Measurements from ENCODE around the gene NMU.
"Not testable (repeated sequence)": the region's sequence is repeated elsewhere in the genome, so short reads cannot be mapped to it uniquely, and the experiment has no call there.

The NMU gene

DNA sequence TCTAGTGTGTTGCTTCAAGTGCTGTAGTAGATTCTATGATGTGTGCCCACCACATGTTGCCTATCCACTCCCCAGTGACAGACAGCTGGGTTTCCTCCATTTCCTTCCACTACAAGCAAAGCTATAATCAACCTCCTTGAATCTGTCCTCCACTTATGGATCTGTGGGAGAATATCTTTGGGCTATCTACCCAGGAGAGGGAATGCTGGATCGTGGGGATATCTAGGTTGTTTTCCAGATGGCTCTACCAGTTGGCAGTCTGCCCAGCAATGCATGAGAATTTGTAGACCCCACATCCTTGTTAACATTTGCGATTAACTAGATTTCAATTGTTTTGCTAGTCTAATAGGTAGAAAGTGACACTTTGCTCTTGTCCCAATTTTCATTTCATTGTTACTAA, 10.3 kb downstream of the NMU start:
- DNase-seq (ENCODE audit: low read depth in 4 of 4, low spot score in 1 of 4) = no peak

DNA sequence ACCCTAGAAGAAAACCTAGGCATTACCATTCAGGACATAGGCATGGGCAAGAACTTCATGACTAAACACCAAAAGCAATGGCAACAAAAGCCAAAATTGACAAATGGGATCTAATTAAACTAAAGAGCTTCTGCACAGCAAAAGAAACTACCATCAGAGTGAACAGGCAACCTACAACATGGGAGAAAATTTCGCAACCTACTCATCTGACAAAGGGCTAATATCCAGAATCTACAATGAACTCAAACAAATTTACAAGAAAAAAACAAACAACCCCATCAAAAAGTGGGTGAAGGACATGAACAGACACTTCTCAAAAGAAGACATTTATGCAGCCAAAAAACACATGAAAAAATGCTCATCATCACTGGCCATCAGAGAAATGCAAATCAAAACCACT, 12.0 kb downstream of the NMU start:
- DNase-seq (ENCODE audit: low read depth in 4 of 4, low spot score in 1 of 4) = not testable (repeated sequence)

DNA sequence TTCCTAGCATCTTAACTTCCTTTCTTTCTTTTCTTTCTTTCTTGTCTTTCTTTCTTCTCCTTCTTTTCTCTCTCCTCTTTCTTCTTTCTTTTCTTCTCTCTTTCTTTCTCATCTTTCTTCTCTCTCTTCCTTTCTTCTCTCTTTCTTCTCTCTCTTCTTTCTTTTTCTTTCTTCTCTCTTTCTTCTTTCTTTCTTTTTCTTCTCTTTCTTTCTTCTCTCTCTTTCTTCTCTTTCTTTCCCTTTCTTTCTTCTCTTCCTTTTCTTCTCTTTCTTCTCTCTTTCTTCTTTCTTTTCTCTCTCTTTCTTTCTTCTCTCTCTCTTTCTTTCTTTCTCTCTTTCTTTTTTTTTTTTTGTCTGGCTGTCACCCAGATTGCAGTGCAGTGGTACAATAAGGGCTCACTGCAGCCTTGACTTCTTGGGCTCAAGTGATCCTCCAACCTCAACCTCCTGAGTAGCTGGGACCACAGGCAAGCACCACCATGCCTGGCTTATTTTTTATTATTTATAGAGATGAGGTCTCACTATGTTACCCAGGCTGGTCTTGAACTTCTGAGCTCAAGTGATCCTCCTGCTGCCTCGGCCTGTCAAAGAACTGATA, 17.5 kb downstream of the NMU start:
- no peak for DNase-seq (ENCODE audit: low read depth in 4 of 4, low spot score in 1 of 4)

DNA sequence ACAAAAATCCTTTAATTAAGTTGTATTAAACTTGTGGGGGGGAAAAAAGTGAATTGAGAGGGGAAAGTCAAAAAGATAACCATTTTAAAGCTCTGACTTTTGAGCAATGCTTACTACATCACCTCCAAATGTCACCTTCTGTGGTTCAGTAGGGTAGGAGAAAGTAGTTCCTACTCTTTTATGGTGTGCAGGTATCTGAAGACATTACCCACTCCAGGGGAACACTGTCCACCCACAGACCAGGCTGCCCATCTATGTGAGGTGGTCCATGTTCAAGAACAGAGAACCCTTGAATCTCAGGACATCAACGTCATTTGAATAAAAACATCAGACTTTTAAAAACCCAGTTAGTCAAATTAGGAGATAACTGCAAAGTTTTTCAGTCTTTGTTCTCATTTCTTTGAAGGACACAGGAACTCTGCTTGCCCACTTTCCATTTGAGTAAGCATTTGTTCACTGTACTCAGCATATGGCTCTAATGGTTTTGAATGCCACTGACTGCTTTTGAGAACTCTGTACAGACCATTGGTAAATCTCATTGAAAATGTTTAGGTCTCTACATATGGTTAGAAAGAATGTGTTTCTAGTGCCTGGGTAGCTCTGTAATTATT, 18.4 kb downstream of the NMU start:
- no peak for DNase-seq (ENCODE audit: low read depth in 4 of 4, low spot score in 1 of 4)

DNA sequence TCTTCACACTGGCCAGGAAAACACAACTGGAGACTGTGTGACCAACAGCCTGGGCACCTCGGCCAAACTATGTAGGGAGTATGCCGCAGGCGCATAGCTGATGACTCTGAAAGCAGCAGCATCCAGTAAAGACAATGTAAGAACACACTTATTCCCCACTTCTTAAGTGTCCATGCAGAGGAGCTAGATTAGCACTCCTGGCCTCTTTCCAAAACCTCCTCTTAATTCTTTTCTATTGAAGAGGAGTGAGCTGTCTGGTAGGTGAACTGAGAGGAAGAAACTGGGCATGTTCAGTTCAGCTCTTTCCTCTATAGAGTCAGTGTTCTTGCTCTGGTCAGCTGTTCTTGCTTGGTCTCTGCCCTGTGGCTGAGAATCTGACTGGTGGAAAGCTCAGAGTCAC, 21.1 kb downstream of the NMU start:
- DNase-seq (ENCODE audit: low read depth in 4 of 4, low spot score in 1 of 4) = no peak

DNA sequence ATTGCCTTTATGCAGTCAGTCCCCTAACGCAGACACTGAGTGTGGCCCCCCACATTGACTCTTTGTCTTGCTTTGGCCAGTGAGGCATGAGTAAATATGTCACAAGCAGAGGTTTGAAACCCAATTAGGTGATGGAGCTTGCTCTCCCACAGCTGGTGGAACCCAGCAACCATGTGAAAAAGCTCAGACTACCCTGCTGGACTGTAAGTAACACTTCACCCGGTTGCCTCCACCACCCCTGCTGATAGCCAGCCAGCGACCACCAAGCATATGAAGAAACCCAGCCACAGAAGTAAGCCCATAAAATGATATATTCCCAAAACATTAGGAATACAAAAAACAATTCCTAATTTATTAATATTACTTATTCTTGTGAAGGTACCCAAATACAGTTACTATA, 22.5 kb downstream of the NMU start:
- DNase-seq (ENCODE audit: low read depth in 4 of 4, low spot score in 1 of 4) = no peak

DNA sequence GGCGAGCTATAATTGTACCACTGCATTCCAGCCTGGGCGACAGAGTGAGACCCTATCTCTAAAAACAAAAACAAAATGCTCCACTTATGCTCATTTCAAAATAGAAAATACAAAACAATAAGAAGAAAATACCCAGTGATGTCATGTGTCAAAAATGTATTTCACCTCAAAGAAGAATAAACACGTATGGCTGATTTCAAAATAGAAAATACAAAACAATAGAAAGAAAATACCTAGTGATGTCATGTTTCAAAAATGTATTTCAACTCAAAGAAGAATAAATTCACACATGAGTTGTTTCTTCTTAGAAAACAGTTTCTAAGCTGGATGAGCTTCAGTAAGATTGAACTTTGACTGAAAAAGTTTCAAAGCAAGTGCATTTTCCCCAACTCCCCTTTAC, 23.8 kb downstream of the NMU start:
- DNase-seq (ENCODE audit: low read depth in 4 of 4, low spot score in 1 of 4) = no peak

DNA sequence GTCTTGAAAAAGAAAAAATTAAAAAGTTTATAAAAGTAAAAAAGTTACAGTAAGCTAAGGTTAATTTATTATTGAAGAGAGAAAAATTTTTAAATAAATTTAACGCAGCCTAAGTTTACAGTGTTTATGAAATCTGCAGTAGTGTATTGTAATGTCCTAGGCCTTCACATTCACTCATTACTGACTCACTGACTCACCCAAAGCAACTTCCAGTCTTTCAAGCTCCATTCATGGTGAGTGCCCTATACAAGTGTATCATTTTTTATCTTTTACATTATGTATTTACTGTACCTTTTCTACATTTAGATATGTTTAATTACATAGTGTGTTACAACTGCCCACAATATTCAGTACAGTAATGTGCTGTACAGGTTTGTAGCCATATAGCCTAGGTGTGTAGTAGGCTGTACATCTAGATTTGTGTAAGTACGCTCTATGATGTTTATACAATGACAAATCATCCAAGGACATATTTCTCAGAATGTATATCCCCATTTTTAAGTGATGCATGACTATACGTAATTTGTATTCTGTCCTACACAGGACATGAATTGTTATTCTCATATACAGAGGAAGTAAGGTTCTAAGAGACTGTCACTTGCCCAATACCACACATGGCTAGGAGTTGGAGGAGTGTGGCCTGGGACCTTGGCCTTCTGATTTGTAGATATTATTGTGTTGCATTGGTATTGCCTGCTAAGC, 24.6 kb downstream of the NMU start:
- DNase-seq (ENCODE audit: low read depth in 4 of 4, low spot score in 1 of 4) = no peak

DNA sequence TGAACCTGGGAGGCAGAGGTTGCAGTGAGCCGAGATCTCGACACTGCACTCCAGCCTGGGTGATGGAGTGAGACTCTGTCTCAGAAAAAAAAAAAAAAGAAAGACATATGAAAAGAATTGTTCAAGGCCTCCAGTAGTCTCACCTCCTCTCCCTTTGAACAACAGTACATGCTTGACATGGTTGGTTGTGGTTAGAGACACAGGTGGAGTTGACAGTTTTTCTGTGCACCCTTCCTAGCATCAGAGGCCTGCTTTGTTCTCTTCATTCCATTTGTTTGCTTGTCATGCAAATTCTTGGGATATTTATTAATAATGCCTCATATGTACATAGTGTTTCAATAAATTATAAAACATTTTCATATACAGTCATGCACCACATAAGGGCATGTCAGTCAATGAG, 25.7 kb downstream of the NMU start:
- DNase-seq (ENCODE audit: low read depth in 4 of 4, low spot score in 1 of 4) = no peak

DNA sequence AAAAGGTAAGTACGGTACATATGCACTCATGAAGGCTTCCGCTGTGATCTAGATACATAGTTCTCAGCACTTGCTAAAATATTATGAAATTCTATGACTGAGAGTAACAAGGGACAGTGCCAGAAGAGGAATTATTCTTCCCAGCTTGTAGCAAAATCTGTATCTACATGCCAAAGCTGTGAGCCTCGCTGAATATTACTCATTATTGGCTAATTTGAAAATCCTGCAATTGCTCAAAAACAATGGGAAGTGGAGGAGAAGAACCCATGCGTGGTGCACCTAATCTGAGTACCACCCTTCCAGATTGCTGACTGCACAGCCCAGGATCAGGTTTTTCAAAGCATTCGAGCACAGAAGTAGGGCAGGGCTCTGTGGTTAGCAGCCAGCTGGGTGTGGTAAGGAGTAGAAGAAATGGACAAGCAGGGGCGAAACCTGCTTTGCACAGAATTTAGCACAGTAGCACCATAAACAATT, 26.7 kb downstream of the NMU start:
- DNase-seq (ENCODE audit: low read depth in 4 of 4, low spot score in 1 of 4) = no peak

DNA sequence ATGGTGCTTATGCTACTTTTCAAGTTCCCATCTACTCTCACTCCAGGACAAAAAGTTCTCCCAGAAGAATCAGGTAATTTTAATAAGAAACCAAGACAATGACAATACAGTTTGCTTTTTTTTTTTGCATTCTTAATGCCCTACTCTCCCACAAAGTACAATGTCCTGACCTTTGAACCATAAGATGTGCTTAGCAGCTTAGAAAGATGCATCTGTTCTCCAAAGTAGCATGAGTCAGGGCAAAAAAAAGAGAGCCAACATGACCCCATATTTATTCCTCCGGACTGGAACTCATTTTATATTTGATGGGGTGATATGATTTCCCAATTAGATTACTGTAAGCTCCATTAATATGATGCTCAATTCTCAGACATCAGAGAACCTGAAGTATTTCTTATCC, 27.5 kb downstream of the NMU start:
- no peak for DNase-seq (ENCODE audit: low read depth in 4 of 4, low spot score in 1 of 4)

DNA sequence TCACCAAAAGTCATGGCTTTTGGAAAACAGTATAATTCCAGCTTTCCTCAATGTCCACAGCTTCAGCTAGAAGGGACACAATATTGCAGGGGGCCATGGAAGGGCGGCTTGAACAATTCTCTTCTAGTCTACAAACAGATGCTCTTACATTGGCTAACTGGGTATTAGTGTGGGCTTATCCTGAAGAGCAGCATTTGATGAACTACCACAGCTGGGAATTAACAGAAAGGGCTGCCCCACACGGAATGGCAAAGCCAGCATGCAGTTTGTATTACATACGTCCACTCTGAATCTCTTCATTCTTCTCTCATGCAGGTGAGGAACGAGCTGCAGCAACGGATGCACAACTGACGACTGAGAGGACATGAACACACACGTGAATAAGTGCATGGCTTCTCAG, 31.1 kb downstream of the NMU start:
- DNase-seq (ENCODE audit: low read depth in 4 of 4, low spot score in 1 of 4) = no peak

DNA sequence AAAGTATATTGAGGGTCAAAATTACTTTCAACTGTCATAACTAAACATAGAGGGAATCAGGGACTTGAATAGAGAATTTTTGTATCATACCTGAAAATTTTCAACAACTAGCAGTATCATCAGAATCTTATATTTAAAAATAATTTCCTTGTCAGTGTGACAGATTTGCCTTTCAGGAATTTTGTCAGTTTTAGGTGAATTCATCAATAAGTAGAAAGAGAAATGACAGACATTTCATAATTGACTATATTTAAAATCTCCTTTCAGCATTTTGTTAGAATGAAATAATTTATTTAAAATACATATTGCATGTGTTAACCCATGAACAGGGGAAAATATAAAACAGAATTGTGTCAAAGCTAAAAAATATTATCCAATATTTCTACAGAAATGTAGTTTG, 35.5 kb downstream of the NMU start:
- no peak for DNase-seq (ENCODE audit: low read depth in 4 of 4, low spot score in 1 of 4)

DNA sequence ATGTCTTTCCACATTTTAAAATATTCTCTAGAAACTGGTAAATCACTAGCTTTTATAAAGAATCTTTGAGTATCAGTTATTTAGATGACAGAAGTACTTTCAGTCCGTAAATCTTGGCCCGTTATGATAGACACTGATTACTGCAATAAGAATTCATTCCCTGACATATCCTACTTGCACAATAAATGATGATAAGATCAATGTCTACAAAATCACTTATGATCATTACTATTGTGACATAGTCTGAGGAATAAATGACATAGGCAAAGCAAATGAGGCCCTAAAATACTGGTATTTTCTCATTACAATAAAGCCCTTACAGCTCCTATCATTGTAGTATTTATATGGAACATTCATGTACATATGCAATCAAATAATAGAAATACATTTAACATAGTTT, 37.5 kb downstream of the NMU start:
- DNase-seq (ENCODE audit: low read depth in 4 of 4, low spot score in 1 of 4) = no peak

DNA sequence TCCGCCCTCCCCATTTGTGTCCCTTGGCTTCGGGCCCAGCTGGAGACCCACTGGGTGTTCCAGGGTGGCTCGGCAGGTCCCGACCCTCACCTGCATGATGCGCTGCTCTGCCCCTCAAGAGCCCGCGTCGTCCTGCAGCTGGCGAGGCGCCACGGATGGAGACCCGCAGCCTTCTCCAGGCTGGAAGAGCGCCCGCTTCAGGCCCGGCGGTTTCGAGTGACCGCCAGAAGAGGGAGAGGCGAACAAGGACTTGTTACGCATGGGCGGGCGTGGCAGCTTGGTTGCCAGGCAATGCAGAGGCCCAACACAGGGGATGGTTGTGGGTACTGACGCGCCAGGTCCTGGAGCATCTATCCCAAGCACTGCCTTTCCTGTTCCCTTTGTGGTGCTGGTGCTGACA, 44.1 kb downstream of the NMU start, which contains the start of gene PDCL2:
Gene PDCL2, minus strand, starts transcription at position 232 of the 400 bp plus-strand sequence. Its CDS starts 136 bp downstream, at position 96.
- DNase-seq (ENCODE audit: low read depth in 4 of 4, low spot score in 1 of 4) = no peak

DNA sequence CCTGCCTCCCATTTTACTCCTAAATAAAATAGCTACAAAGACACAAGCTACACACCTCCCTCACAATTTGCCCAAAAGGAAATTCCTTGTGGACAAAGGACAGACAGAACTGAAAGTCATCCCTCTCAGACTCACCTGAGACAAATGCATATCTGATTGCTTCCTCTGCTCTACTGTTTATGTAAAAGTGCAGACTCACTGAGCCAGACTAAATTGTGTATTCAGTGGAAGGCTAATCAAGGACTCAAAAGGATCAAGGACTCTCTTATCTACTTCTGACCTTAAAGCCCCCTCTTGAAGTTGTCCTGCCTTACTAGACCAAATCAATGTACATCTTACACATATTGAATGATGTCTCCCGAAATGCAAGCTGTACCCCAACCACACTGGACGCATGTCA, 47.9 kb downstream of the NMU start:
- DNase-seq (ENCODE audit: low read depth in 4 of 4, low spot score in 1 of 4) = no peak

DNA sequence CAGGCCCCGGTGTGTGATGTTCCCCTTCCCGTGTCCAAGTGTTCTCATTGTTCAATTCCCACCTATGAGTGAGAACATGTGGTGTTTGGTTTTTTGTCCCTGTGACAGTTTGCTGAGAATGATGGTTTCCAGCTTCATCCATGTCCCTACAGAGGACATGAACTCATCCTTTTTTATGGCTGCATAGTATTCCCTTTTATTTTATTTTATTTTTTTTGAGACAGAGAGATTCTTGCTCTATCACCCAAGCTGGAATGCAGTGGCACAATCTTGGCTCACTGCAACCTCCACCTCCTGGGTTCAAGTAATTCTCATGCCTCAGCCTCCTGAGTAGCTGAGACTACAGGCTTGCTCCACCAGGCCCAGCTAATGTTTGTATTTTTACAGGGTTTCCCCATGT, 53.3 kb downstream of the NMU start:
- DNase-seq (ENCODE audit: low read depth in 4 of 4, low spot score in 1 of 4) = not testable (repeated sequence)

DNA sequence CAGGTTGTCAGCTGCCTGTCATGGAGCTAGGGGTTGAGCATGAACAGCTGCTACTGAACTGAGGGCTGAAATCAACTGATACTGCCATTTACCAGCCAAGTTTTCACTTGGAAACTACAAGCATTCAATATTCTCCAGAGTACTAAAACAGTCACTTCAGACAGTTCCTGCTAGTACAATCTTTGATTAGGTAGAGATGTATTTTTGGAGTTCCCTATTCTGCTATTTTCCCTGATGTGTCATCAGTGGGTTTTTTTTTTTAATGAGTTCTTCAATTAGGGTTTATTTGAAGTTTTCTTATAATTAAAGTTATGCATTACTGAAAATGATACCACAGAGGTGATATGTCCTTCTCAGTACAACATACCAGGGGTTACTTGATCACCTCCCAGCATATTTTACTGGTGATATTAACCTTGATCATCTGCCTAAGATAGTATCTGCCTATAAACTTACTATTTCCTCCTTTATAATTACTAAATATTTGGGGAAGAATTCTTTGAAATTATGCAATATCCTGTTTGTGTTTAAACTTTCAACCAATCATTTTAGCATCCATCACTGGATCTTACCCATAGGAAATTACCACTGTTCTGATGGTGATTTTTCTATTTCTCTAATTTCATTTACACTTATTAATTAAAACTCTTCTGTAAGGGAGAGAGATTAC, 57.6 kb downstream of the NMU start:
- DNase-seq (ENCODE audit: low read depth in 4 of 4, low spot score in 1 of 4) = no peak

DNA sequence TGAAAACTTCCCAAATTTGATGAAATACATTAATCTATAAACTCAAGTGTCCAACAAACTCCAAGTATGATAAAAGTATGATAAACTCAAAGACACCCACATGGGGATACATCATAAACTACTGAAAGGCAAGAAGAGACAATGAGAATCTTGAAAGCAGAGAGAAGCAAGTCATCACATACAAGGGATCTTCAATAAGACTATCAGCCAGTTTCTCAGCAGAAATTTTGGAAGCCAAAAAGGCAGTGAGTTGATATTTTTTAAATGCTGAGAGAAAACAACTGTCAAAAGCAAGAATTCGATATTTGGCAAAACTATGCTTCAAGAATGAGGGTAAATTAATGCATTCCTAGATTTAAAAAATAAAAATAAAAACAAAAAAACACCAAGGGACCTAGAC, 60.6 kb downstream of the NMU start:
- no peak for DNase-seq (ENCODE audit: low read depth in 4 of 4, low spot score in 1 of 4)

DNA sequence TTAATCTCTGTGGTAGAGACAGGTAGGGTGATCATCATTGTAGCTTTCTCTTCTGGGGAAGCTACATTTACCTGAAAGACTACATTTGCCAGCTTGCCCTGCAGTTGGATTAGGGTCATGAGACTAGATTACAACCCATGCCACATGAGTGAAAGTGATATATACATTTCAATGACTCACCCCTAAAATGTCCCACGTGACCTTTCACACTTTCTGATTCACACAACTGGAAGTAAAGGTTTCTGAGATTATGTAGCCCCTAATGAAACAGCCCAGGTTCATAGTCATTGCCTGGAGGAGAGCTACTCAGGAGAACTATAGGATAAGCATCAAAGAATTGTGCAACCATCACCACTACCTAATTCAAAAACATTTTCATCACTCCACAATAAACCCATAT, 61.8 kb downstream of the NMU start:
- DNase-seq (ENCODE audit: low read depth in 4 of 4, low spot score in 1 of 4) = no peak

DNA sequence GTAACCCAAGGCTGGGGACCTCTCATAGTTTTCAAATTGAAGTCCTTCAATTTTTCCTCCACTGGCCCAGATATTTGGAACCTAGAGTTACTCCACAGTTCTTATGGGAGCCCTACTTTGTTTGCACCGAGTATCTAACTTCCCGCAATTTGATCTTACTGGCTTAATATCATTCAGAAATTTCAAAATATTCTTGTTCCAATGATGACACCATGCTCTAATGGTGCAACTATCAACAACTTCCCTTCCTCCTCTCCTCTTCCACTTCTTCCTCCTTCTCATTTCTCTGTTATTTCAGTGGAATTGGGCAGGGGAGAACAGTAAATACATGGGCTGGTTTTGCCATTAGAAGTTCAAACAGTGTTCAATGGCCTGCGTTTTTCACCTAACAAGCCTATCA, 64.3 kb downstream of the NMU start:
- no peak for DNase-seq (ENCODE audit: low read depth in 4 of 4, low spot score in 1 of 4)

DNA sequence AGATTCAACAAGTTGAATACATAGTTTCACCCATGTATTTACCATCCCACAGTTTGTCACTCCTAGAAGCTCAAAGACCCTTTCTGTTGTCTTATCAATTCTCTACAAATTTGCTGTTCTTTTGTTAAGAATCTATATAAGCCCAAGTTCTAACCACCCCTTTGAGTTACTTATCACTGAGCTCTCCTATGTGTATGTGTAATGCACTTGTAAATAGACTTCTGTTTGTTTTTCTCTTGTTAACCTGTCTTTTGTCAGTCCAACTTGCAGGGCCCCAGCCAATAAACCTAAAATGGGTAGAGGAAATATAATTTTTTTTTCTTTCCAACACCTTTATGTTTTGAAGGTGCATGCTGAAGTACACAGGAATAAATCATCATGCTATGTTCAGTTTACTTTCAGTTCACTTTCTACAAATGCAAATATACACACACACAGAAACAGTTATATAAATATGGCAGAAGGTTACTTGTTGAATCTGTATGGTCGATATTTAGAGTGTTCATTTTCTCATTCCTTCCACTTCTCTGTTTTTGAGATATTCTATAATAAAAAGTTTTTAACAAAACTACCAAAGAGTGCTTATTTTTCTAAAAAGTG, 67.1 kb downstream of the NMU start:
- no peak for DNase-seq (ENCODE audit: low read depth in 4 of 4, low spot score in 1 of 4)
